Endometrial microvascular endothelial cells (primary cell): ENCODE data around the gene ZBTB8A. TPM values are rescaled to one million over a fixed set of nuclear protein-coding genes. Genes with fewer than 3 reads are reported as not detected.

Experiments used
- in situ Hi-C: cut with HindIII; loops from 2 replicates; pipeline ENCODE4 v1.10.0; 2017; ENCODE audit warnings: low sequenced_read_pairs, low pct_unique_long_range_greater_than_20kb; ENCODE audit errors: inconsistent ontology term
- total RNA-seq: library from RNA; depleted of rRNA; stranded (reverse); fragments of >200 nt; gene quantifications from one replicate; pipeline ENCODE4 v1.2.3, GENCODE V29; 2015; ENCODE audit errors: inconsistent ontology term

Gene ZBTB8A
- total RNA-seq, 1 donor from 2014 or later: 6.2 TPM

- in situ Hi-C loops: no loop called here
Observed at GRCh38 chr1:32647308-32648134, 108.3 kb downstream of the ZBTB8A start.

GRCh38 chr1:32650248-32650751 lies 111.1 kb downstream of the ZBTB8A start, which contains the start of gene ZBTB8OS:
TSS of gene ZBTB8OS (minus strand) at chr1:32650550. CDS start at chr1:32650529, 21 bp downstream.
- in situ Hi-C loops: no loop called here

GRCh38 chr1:32650752-32651460 lies 111.7 kb downstream of the ZBTB8A start, which contains the start of gene RBBP4:
TSS of gene RBBP4 (plus strand) at chr1:32651208. CDS start at chr1:32651307, 99 bp downstream.
- in situ Hi-C loops: no loop called here

GRCh38 chr1:32651461-32652073 lies 112.3 kb downstream of the ZBTB8A start:
- in situ Hi-C loops: no loop called here

- in situ Hi-C loops: no loop called here
Observed at GRCh38 chr1:32652244-32652962, 113.2 kb downstream of the ZBTB8A start.

Other genes with a start within 250 kb of the ZBTB8A start
- gene HDAC1, start 247.3 kb upstream of the ZBTB8A start, total RNA-seq: 173 TPM
- 70.8 TPM for gene MARCKSL1, start 203.2 kb upstream of the ZBTB8A start, total RNA-seq
- gene FAM229A, start 176.9 kb upstream of the ZBTB8A start, total RNA-seq: 1.6 TPM
- gene TSSK3, start 176.9 kb upstream of the ZBTB8A start, total RNA-seq: not detected
- gene BSDC1, start 145.0 kb upstream of the ZBTB8A start, total RNA-seq: 67.0 TPM
- gene ZBTB8B, start 74.4 kb upstream of the ZBTB8A start, total RNA-seq: not detected
- gene ZBTB8OS, start 111.1 kb downstream of the ZBTB8A start, total RNA-seq: 26.5 TPM
- 163 TPM for gene RBBP4, start 111.8 kb downstream of the ZBTB8A start, total RNA-seq
- 8.9 TPM for gene SYNC, start 163.3 kb downstream of the ZBTB8A start, total RNA-seq